GM20000 (cell line): ENCODE results near the gene PFKP.

Experiments
- DNase-seq: peaks from one replicate; pipeline ENCODE4 v3.0.0; 2012; ENCODE audit warnings: low spot score
- TF ChIP-seq, protein P1 (sequence below): IDR thresholded peaks from 2 replicates; pipeline ENCODE4 v1.5.1; 2012; ENCODE audit warnings: mild to moderate bottlenecking, control low read depth; ENCODE audit errors: extremely low read depth, missing control alignments

The PFKP gene

DNA sequence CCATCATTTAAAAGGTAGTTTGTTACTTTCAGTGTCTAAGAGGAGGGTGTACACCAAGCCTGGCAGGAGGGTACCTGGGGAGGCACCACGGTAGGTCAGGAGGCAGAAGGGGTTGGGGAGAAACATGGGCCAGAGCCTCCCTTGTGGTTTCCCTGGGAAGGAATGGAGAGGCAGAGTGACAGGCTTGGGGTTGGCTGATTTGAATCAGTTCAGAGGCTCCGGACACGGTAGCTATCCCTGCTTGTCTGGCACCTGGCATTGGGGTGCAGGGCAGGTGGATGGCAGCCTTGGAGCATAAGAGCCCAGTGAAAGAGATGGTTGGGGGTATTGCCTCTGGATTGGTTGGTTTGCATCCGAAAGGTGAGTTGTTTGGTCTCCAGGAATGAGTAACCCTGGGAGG, 30.2 kb upstream of the PFKP start:
- no peak for DNase-seq
- TF ChIP-seq, protein P1, sequence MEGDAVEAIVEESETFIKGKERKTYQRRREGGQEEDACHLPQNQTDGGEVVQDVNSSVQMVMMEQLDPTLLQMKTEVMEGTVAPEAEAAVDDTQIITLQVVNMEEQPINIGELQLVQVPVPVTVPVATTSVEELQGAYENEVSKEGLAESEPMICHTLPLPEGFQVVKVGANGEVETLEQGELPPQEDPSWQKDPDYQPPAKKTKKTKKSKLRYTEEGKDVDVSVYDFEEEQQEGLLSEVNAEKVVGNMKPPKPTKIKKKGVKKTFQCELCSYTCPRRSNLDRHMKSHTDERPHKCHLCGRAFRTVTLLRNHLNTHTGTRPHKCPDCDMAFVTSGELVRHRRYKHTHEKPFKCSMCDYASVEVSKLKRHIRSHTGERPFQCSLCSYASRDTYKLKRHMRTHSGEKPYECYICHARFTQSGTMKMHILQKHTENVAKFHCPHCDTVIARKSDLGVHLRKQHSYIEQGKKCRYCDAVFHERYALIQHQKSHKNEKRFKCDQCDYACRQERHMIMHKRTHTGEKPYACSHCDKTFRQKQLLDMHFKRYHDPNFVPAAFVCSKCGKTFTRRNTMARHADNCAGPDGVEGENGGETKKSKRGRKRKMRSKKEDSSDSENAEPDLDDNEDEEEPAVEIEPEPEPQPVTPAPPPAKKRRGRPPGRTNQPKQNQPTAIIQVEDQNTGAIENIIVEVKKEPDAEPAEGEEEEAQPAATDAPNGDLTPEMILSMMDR, result no peak

DNA sequence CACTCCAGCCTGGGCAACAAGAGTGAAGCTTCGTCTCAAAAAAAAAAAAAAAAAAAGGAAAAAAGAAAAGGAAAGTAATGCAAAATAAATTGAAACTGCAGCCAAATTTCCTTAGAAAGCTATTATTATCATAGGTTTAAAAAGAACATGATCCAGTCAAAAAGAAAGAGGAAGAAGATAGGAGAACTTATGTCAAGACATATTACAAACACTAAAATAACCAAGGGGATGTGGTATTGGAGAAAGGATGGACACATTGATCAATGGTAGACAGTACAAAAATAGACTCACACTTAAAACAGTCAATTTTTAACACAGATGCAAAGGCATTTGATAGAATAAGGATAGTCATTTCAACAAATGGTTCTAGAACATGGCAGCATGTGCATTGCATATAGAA, 27.3 kb upstream of the PFKP start:
- TF ChIP-seq, protein P1, result no peak
- DNase-seq, result no peak

DNA sequence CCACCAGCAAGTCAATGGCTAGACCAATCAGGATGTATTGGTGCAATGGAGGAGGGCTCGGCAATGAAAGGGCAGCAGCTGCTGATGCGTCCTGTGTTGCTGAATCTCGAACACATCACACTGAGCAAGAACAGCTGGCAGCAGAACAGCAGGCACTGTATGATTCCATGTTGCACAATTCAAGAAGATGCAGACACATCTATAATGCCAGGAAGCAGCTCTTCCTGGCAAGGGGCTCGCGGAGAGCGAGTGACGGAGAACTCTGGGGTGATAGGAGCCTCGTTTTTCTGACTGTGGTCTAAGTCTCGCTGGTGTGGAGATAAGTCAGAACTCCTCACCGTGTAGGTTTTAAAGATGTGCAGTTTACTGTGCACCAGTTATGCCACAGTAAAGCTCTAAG, 24.8 kb upstream of the PFKP start:
- no peak for DNase-seq
- TF ChIP-seq, protein P1, result no peak

DNA sequence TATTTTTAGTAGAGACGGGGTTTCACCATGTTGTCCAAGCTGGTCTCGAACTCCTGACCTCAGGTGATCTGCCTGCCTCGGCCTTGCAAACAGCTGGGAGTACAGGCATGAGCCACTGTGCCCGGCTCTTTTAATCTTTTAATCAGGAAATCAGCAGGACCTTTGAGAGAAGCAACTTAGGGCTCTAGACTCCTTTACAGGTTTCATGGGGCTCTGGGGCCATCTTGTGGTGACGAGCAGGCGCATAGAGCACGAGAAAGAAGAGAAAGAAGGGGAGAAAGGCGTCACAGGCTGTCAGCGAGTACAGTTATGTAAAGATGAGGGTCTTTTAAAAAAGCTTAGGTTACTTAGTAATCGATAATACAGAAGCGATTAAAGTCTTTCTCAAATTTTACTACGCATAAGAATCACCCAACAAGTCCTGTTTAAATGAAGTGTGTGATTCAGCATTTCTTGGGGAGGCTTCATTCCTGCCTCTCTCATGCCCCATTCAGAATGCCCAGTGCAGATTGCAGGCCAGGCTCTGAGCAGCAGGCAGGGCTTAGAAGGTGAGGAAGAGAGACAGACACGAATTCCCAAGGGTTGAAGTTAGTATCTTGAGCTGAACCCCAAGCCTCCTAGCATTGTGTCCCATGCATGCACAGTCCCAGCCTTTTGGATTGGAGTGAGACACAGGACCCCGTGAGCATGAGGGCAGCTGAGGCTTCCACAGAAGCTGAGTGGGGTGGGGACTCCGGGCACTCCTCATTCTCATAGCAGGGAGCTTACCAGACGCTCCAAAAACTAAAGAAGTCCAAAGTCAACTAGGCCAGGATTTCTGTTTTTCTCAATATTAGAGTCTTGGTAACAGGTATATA, 23.6 kb upstream of the PFKP start:
- DNase-seq, result peak; percentile 86
- TF ChIP-seq, protein P1, result peak; percentile 47

DNA sequence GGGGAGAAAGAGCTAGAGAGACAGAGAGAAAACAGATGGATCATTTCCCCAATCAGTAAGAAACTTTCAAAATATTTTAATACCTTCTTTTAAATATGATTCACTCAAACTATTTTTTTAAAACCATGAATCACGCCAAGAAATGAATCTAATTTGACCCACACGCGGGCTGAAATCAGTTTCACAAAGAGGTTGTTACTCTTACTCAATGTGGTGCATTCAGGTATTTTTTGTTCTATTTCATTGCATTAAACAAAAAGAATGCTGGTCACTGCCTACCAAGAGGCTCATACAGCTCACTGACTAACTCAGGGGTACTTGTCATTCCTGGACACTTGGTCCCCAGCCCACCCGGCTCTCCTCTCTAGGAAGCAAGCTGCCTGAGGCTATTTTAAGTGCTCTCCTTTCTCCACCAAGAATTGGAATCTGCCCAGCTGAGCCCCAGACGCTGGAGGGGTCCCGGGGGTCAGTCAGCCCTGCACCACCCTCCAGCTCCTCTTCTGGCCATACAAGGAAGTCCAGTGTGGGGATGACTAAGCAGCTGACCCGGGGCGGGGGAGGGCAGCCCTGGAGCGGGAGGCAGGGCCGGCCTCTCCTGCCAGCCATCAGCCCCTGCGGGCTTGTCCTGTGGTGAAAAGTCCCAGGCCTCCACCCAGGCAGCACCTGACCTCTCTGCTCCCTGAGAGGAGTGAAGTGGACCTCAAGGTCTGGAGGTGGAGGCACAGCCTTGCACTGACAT, 21.7 kb upstream of the PFKP start:
- TF ChIP-seq, protein P1, result no peak
- DNase-seq, result no peak

DNA sequence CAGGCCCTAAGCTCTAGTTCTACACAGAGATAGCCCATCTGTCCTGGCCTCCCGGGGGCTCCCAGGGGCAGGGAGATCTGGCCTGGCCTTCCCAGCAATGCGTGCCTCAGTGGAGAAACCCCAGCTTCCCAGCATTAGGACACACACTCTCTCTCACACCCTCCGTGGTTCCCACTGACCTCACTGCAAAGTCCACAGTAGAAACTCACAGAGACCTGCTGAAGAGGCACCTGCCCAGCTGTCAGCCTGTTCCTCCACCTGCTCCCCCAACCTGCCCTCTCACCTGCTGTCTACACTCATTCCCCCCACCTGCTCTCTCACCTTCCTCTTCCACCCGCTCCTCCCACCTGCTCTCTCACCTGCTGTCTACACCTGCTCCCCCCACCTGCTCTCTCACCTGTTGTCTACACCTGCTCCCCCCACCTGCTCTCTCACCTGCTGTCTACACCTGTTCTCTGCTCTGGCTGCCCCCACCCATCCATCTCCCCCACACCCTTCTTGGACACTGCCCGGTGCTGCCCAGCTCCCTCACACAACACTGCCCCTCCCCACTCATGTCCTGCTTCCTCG, 21.1 kb upstream of the PFKP start:
- TF ChIP-seq, protein P1, result no peak
- no peak for DNase-seq
